Measurements from ENCODE around the gene ENTHD1.

ENTHD1 gene

DNA sequence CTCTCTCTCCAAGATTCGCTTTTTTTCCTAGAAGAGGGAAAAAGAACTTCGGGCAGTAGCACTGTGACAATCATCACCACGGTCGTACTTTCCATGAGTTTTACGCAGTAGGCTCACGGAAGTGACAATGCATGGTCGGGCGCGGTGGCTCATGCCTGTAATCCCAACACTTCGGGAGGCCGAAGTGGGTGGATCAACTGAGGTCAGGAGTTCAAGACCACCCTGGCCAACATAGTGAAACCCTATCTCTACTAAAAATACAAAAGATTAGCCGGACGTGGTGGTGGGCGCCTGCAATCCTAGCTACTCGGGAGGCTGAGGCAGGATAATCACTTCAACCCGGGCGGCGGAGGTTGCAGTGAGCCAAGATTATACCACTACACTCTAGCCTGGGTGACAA, 30.7 kb upstream of the ENTHD1 start:
- no peaks in the 10 kb centered on the region for H3K27me3 ChIP-seq (ENCODE audit: insufficient read depth, low read depth)
- no peak overlapping the region for H3K27ac ChIP-seq
- H3K79me2 ChIP-seq (ENCODE audit: insufficient read depth, low read depth) = no peaks in the 10 kb centered on the region
- H3K36me3 ChIP-seq (ENCODE audit: insufficient read depth) = no peaks in the 10 kb centered on the region
- no peak overlapping the region for H3K4me2 ChIP-seq
- H4K20me1 ChIP-seq (ENCODE audit: insufficient read depth) = no peaks in the 10 kb centered on the region
- no peak overlapping the region for H3K9ac ChIP-seq
- TF ChIP-seq, protein P1, sequence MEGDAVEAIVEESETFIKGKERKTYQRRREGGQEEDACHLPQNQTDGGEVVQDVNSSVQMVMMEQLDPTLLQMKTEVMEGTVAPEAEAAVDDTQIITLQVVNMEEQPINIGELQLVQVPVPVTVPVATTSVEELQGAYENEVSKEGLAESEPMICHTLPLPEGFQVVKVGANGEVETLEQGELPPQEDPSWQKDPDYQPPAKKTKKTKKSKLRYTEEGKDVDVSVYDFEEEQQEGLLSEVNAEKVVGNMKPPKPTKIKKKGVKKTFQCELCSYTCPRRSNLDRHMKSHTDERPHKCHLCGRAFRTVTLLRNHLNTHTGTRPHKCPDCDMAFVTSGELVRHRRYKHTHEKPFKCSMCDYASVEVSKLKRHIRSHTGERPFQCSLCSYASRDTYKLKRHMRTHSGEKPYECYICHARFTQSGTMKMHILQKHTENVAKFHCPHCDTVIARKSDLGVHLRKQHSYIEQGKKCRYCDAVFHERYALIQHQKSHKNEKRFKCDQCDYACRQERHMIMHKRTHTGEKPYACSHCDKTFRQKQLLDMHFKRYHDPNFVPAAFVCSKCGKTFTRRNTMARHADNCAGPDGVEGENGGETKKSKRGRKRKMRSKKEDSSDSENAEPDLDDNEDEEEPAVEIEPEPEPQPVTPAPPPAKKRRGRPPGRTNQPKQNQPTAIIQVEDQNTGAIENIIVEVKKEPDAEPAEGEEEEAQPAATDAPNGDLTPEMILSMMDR (conservative IDR thresholded peaks at IDR 0.05; ENCODE audit: low read depth, low read length) = no peak
- no peak overlapping the region for H2AFZ ChIP-seq (ENCODE audit: low read depth)
- no peaks in the 10 kb centered on the region for H3K4me1 ChIP-seq (ENCODE audit: low read depth, poor library complexity, severe bottlenecking)
- H3K4me3 ChIP-seq (IDR thresholded peaks at IDR 0.05; ENCODE audit: insufficient read depth, low read depth, low read length) = no peak overlapping the region

DNA sequence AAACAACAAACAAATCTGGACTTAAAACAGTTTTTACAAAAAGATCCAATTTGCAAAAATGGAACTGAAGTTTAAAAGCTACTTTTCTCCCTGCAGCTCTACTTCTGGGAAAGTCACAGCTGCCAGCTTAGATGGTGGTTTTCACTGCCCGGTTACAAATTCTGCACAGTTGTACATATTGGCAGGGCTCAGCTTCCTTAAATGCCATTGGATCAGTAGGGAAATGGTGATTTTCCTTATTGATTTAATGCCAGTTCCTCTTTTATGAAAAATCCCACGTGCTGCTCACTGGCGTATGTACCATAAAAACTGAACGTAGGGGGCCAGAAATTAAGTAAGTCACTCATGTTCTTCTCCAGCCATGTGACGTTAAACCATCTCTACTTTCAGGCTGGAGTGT, 30.1 kb upstream of the ENTHD1 start:
- Histone ChIP-seq H3K36me3 (ENCODE audit: insufficient read depth) (no peaks in the 10 kb centered on the region), H3K9ac (no peak overlapping the region), H4K20me1 (ENCODE audit: insufficient read depth) (no peaks in the 10 kb centered on the region), H3K4me1 (ENCODE audit: low read depth, poor library complexity, severe bottlenecking) (no peaks in the 10 kb centered on the region), H3K27me3 (ENCODE audit: insufficient read depth, low read depth) (no peaks in the 10 kb centered on the region), H3K79me2 (ENCODE audit: insufficient read depth, low read depth) (no peaks in the 10 kb centered on the region), H3K4me3 (IDR thresholded peaks at IDR 0.05; ENCODE audit: insufficient read depth, low read depth, low read length) (no peak overlapping the region), H3K27ac (no peak overlapping the region), H2AFZ (ENCODE audit: low read depth) (no peak overlapping the region), H3K4me2 (no peak overlapping the region)
- TF ChIP-seq, protein P1 (conservative IDR thresholded peaks at IDR 0.05; ENCODE audit: low read depth, low read length) = no peak

DNA sequence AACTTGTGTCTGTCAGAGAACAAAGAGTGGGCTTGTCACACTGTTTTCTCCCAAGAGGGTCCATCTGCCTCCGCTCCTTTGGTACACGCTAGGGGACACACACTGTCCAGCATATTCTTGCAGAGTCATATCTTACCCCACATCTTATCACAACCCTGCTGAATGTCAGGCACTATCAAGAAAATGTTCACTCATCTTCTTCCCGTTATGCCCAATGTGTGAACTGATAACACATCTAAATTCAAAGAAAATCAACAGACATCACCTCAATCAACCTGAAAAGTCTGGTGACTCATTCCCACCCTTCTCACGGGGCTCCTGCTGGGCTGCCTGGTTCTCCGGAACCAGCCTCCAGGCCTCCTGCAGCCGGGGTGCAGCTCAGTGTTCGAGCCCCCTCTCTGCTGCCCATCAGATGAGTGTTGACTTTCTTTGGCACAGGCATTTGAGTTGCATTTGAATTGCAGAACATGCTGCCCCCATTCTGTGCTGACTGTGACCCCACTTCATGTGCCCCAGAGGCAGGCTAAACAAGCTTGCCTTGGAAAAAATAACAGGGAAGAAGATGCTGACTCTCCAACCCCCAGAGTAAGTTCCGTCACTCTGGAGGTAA, 26.7 kb upstream of the ENTHD1 start:
- Histone ChIP-seq H3K79me2 (ENCODE audit: insufficient read depth, low read depth) (no peaks in the 10 kb centered on the region), H2AFZ (ENCODE audit: low read depth) (no peak overlapping the region), H3K9ac (no peak overlapping the region), H4K20me1 (ENCODE audit: insufficient read depth) (no peaks in the 10 kb centered on the region), H3K36me3 (ENCODE audit: insufficient read depth) (no peaks in the 10 kb centered on the region), H3K4me3 (IDR thresholded peaks at IDR 0.05; ENCODE audit: insufficient read depth, low read depth, low read length) (no peak overlapping the region), H3K4me1 (ENCODE audit: low read depth, poor library complexity, severe bottlenecking) (no peaks in the 10 kb centered on the region), H3K27ac (no peak overlapping the region), H3K4me2 (no peak overlapping the region), H3K27me3 (ENCODE audit: insufficient read depth, low read depth) (no peaks in the 10 kb centered on the region)
- TF ChIP-seq, protein P1 (conservative IDR thresholded peaks at IDR 0.05; ENCODE audit: low read depth, low read length) = no peak

DNA sequence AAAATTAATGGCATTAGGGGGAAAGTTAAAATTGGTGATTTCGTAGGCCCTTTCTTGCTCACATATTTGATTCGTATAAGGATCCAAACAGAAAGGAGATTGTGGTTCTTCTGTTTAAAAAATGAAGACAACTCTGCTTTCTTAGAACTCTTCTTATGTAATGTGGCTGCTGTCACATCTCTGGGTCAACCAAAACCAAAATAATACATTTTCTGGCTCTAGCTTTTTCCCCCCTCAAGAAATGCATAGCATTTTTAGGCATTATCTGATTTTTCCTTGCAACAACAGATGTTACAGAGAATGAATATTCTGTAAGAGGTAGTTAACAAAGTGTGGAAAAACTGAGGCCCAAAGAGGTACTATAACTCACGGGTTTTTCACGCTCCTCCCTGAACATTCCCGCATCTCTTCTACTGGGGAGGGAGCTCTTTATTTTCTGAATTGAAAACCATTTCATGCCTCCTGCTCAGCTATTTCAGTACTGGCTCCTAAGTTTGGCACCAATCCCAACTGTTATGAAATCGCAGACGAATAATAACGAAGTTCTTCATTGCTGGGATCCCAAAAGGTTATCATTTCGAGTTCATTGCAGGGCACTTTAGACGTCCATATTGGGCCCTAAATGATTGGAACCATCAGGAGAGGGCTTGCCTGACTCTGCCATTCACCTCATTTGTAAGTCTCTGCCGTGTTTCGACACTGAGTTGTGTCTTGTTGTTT, 24.4 kb upstream of the ENTHD1 start:
- no peaks in the 10 kb centered on the region for H3K27me3 ChIP-seq (ENCODE audit: insufficient read depth, low read depth)

More for the DNA sequence above, 24.4 kb upstream of the ENTHD1 start:
- Histone ChIP-seq H4K20me1 (ENCODE audit: insufficient read depth) (no peaks in the 10 kb centered on the region), H3K36me3 (ENCODE audit: insufficient read depth) (no peaks in the 10 kb centered on the region), H3K4me1 (ENCODE audit: low read depth, poor library complexity, severe bottlenecking) (no peaks in the 10 kb centered on the region), H3K27ac (no peak overlapping the region), H3K4me3 (IDR thresholded peaks at IDR 0.05; ENCODE audit: insufficient read depth, low read depth, low read length) (no peak overlapping the region), H3K79me2 (ENCODE audit: insufficient read depth, low read depth) (no peaks in the 10 kb centered on the region), H3K4me2 (no peak overlapping the region), H3K9ac (no peak overlapping the region), H2AFZ (ENCODE audit: low read depth) (no peak overlapping the region)
- TF ChIP-seq, protein P1 (conservative IDR thresholded peaks at IDR 0.05; ENCODE audit: low read depth, low read length) = no peak
